IPS-NIHi7 (cell line): ENCODE measurements around the gene PIEZO2.
A peak's percentile ranks its signal among the peaks of the same experiment; 100 is the strongest.

Source experiments
- DNase-seq: peaks from one replicate; pipeline ENCODE4 v3.0.0; 2012; ENCODE audit warnings: mixed read lengths; ENCODE audit errors: extremely low spot score

The PIEZO2 gene

DNA sequence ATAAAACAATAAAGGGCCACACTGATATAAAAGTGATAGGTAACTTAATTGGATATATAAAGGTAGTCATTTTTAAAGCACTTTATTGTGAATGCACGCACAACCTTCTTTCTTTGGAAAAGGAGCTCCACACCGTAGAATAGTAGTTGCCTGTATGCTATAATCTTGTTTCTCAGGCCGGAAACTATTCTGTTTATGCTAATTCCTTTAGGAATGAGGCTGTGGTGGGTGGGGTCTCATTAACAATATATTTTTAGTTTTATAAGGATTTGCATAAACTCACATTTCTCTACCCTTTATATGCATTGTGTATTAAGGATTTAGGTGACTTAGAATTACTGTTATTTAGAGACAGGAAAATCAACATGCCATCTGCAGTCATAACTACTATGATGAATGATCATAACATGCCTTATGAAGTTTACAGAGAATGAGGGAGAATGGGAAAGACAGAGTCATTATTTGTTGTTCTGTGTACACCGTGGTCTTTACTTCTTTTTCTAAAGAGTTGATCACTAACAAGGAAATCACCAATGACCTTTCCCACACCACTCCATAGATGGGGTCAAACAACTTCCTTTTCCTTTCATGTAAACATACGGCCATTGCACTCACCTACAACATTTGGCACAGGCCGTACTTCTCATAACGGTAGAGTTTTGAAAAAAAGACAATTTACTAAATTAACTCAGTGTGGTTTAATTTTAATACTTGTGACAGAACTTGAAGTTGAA is 84.5 kb downstream of the PIEZO2 start:
- no peak for DNase-seq

DNA sequence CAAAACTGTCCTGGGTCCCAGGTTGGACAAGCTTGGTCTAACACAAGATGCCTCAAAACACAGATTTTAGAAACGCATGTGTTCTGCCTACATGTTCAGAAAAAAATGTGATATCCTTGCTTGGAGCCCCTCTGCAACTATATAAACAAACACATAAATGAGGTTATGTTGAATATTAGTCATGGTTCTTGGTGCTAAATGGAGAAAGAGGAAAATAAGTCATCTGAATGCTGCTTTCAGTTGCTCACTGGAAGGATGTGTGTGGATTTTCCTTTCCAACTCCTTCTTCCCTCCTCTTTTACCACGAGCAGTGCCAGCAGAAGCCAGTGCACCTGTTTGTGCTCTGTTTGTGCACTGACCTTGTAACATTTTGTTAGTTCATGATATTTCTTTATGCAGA is 85.3 kb downstream of the PIEZO2 start:
- no peak for DNase-seq

DNA sequence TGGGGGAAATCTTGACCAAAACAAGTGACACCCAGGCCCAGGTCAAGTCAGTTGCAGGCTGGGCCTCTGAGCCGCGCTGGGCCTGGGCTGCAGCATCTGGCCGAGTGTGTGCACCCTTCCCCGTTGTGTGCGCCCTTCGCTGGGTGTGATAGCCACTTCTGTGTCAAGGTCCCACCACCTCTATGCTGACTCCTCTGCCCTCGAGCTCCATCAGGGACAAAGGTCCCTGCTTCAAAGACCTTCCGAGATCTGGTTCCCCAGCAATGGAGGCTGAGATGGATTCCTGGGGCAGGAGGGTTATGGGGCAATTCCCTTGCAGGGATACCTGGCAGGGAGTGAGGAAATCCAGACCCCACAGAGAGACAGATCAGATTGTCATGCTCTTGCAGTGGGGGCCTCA is 93.6 kb downstream of the PIEZO2 start:
- DNase-seq = no peak

DNA sequence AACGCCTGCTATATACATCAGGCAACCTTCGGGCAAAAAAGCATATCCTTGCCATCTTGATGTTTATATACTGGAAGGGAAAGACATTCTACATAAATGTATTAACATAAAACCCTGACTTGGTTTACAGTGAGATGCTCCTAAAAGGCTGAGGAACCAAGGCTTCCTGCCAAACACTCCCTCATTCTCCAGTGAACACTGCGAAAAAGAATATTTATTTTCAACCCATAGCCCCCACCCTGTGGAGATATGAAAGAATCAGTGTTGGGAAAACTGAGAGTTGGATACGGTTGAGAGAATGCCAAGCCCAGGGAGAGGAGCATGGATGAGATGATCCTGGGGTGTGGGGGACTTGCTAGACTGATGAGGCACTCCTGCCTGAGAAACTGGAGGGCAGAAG is 94.9 kb downstream of the PIEZO2 start:
- DNase-seq = no peak

DNA sequence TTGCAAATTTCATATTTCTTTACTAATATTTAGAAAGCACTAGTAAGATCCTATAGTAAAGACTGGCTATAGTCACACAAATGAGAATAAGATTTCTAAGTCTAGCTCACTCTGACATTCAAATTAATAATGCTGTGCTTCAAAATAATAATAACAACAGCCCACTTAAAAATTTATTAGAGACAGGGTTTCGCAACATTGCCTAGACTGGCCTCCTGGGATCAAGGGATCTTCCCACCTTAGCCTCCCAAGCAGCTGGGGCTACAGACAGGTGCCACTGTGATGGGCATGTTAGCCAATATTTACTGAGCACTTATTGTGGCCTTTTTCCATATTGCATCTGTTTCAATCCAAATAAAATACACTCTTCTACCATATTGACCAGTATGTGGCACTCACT is 96.1 kb downstream of the PIEZO2 start:
- DNase-seq = no peak

DNA sequence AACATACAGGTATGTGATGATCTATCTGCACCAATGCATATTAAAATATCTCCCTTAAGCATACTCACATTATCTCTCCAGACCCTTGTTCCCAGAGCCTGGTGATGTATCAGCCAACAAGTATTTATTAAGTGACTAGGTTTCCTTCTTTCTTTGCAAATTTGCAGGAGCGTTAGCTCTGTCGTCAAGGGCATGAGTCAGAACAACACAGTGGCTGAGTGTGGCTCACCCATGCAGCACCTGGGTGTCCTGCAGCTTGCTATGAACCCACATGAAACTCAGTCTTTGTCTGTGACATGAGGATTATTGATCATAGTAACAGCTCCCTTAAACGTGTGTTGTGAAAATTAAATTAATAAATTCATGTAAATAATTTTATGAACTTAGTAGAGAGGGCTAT is 96.6 kb downstream of the PIEZO2 start:
- no peak for DNase-seq

DNA sequence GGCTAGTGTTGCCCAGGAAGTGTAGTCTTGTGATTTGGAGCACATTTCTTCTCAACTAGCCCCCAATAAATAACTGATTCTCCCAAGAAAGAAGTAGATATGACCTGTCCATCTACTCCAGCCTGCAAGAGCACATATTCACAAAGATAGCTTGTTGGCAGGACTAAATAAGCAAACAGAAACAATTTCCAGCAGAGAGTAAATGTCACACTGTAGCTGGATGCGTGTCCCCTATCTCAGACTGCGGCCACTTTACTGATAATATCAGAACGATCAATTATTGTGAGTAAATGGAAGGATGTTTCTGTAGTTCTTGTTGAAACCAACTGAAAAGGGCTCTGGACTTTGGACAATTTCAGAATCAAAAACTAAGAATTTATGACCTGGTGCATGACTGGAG is 97.9 kb downstream of the PIEZO2 start:
- DNase-seq = no peak

DNA sequence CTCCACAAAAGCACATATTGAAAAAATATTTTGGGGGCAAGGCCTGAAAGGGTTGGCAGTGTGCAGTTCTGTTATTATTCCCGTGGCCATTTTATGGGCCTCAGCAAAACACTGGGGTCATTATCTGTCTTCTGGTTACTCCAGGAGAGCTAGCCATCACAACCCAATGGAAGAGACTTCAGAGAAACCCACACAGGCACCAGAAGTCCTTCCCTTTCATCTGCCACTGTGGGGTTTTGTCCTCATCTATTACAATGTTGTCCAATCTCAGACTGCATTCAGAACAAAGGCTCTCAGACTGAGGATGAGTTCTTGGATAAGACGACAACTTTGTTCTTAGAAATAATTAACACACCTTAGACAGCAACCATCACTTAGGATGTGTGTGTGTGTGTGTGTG is 98.4 kb downstream of the PIEZO2 start:
- no peak for DNase-seq

DNA sequence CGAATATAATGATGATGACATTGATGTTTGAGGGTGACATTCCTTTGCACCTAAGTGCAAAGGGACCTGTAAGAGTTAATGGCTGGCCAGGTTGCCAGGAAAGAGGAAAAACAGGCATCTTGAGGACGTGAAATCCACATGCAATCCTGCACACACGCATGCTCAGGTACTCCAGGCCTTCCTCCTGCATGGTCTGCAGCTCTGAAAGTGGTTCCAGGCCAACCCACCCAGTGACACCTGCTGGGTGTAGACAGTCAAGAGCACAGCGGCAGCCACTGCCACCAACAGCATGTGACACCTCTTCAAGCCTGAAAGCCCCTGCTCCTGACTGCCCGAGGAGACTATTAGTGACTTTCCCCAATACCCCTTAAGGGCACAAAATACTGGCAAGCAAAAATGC is 101.6 kb downstream of the PIEZO2 start:
- no peak for DNase-seq

DNA sequence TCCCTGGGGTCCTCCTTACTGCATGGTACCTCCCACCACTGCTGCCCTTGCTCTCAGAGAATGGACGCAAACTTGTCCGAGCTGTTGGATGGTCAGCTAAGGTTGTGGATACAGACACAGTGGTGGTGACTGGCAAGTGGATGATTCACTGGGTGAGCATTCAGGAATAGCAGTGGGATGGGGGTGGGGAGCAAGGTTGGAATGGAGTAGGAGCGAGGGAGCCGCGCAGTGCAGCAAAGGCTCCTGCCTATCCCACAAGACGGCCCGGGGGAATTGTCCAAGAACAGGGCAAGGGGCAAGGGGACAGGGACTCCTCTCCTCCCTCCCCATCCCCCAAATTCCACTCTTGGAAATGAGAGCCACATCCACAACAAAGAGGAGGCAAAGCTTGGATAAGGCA is 102.2 kb downstream of the PIEZO2 start:
- no peak for DNase-seq

DNA sequence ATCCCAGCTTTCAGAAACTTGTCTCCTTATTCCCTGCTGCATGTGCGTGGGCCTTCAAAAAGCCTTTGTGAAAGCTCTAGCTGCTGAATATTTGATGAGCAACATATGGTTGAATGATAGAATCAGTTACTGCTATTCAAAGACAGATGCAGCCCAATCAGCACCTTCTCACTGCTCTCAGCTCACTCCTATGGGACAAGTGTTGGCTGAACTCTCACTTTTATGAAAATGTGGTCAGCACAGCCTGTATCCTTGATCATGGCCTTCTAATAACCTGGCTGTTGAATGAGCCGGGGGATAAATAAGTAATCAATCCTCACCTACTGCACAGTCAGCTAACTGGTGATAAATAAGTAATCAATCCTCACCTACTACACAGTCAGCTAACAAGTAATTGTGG is 103.2 kb downstream of the PIEZO2 start:
- no peak for DNase-seq

DNA sequence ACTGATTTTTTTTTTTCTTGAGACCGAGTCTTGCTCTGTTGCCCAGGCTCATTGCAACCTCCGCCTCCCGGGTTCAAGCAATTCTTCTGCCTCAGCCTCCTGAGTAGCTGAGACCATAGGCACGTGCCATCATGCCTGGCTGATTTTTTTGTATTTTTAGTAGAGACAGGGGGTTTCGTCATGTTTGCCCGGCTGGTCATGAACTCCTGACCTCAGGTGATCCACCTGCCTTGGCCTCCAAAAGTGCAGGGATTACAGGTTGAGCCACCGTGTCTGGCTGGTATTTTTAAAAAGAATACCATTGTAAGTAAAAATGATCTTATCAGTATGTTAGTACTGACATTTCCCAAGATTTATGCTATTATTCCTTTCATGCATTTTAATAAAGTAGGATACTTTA is 105.7 kb downstream of the PIEZO2 start:
- no peak for DNase-seq

DNA sequence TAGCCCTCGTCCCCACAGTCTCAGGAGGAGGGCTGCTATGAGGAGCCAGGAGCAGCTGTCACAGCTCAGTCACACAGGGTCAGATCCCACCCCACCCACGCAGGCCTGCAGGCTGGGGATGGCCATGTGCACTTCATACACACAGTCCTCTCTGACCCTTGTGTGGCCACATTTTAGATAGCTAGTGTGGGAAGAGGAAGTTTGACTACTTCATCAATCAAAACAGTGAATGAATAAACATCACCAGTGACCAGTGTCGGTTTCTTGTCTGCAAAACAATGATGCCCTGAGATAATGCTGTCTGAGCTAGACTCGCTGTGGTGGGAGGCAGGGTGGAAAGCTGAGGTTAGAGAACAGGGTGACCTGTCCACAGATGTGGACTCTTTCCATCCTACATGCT is 107.1 kb downstream of the PIEZO2 start:
- DNase-seq = no peak

DNA sequence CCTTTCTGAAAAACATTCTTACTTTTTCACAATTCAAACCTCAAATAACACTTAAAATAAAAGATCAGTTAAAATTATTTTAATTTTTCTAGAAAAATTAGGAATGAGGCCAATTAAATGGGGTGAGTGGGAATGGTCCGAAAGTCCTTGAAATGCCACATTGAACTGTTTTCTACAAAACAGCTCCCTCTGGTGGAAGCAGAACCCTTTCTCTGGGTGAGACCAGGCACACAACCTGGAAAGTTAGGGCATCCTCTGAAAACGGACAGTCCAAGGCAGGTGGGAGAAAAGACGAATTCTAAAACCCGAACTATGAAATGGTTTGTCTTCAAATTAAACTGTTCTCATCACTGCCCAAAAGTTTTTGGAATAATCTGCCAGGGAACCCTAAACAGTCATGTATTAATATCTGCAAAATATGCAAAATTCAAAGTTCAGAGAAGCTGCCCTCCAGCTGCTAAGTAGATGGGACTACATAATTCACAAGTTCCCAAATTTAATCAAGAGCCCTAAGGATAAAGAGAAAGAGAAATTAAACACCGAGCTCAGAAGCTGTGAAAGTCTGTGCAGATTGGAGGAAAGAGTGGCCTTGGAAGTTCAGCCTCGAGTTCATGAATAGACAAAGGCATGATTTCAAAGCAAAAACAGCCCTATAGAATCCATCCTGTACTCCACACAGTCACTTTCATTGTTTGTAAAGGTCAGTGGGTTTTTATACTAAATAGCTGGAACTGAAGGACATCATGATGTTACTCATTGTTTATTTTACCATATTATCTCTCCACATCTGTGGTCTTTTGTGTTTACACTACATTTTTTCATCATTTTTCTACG is 108.3 kb downstream of the PIEZO2 start:
- peak; percentile 75 for DNase-seq

DNA sequence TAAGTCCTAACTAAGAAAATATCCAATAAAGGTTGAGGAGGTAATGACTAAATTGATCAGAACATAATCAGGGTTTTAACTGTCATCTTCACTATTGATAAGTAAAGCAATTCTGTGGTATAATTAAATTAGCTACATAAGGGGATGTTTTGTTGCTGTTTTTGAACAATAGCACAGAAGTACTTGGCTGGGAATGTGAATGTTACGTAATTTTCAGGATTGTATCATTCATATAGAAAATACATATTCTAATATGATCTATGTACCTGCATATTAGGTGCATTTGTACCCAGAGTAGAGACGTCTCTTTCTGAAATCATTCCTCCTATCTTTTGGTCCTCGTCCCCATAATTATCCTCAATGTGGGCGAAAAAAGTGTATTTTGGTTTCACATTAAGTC is 109.0 kb downstream of the PIEZO2 start:
- no peak for DNase-seq

DNA sequence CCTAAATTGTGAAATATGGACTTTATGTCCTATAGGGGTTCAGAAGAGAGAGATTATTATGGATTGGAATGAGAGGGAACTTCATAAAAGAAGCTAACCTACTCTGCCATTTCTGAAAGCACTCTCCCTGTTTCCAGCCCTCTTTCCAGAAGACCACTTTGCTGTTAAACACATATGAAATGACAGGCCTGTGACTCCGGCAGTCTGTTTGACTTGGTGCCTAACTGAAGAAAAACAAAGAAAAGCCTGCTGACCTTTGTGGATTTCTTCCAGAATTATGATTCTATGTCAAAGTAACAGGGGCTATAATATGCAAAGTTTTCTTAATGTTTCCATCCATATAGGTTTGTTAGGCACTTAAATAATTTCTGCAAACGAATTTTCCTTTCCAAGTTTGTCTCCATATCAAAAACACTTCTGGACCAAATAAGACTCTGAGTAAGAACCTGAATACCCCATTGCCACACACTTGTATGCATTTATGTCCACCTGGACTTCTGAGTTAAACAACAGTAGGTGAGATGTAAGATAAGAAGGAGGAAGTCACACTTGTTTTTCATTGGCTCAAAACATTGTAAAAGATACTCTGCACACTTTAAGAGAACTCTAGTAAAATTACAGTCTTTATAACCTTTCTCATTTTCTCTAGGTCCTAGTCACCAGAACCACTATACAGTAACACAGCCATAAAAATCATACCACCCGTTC is 111.7 kb downstream of the PIEZO2 start:
- DNase-seq = no peak

DNA sequence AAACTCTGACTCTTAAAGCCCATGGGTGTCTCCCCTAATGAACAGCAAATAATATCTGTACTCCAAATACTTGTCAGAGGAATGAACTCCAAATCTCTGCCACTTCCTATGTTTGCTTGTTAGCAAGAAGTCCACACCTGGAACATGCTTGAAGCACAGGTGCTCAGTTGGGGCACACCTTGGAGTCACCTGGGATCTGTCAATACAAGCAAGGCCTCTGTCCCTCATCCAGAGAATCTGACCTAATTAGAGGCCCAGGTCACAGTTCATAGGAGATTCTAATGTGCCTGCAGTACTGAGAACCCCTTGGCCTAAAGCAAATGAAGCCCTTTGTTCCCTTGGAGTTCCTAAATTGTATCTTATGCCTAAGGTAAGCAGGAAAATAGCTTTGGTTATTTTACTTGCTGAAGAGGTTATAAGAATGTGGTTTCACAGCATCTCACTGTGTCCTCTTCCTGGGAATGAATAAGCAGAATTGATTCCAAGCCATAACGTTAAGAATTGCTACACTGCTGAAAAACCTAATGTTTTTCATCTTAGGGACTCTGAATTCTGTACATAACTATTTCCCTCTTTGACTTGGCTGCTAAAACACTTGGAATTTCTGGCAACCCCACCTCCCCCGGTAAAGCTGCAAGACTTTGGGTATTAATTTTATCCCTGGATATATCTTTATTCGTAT is 113.4 kb downstream of the PIEZO2 start:
- DNase-seq = no peak

DNA sequence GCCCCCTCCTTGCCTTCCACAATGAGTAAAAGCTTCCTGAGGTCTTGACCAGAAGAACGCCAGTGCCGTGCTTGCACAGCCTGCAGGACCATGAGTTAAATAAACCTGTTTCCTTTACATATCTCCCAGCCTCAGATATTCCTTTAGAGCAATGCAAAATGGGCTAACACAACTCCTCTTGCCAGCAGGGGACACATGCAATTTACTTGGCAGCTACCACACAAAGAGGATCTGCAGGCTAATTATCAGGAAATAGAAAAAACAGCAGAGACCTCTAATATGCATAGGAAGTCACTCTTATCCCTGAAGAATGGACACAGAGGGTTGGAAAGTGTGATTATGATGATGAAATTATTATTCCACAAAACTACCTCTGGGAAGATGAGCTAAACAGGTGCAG is 114.0 kb downstream of the PIEZO2 start:
- DNase-seq = no peak

DNA sequence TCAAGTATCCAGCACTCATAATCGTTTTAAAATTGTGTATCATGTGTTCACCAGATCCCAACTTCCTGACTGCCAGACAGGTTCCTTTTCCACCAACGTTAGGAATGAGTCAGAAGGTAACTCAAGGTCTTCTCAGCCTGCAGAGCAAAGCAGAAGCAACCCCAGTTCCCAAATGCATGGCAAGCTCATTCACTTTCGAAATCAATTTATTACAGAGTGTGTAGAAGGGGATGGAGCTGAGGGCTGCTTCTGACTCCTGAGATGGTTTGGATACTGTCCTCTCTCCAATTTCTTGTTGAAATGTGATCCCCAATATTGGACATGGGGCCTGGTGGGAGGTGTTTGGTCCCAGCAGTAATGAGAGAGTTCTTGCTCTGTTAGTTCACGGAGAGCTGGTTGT is 114.5 kb downstream of the PIEZO2 start:
- DNase-seq = no peak

DNA sequence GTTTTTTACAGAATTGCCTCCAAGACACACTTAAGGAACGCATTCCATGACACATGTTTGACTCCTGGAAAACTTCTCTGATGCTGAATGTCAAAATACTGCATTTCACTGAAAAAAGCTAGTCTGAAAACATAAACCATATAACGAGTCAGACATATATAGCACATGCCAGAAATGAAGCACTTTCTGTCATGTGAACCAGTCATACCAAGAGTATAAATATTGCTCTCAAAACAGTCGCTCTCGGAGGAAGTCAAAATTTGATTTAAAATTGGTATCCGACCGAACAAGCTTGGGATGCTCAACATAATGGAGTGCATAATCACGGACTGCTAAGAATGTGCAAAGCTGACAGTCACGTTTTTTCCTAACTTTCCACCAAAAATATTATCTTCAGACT is 115.9 kb downstream of the PIEZO2 start:
- no peak for DNase-seq

DNA sequence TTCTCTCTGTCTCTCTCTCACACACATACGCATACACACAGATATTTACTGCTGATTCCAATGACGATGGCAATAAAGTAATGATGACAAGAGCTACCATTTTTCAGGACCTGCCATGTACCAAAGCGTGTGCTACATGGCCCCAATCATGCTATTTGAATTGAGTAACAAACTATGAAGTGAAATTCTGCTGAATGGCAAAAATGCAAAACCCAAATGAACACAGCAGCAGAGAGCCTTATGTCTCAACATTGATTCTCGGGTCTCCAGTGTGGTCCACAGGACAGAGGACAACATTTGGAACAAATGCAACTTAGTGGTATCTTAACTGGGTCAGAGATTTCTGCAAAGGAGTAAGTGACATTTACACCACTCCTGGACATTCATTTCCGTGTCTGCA is 117.4 kb downstream of the PIEZO2 start:
- no peak for DNase-seq

DNA sequence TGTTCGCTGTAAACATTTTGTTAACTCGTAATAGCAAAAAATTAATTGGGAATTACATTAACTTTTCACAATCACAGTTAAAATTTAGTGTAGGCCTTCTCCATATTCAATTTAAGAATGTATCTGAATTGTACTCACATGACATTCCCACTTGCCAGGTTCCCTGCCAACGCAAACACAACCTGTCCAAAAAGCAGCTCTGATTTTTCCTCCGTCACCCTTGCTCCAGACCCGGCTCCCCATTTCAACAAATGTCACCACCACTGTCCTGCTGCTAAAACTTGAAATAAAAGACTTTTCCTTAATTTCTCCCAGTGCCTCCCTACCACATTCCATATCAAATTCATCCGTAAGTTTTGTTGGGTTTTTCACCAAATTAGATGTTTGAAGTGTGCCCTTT is 120.3 kb downstream of the PIEZO2 start:
- no peak for DNase-seq
